ENCODE results near the gene RIPK4.
A peak's percentile ranks its signal among the peaks of the same experiment; 100 is the strongest.

Gene RIPK4

GRCh38 chr21:41767606-41768436, 969 bp upstream of the RIPK4 start:
- no peak for DNase-seq

GRCh38 chr21:41765973-41766882, 624 bp downstream of the RIPK4 start:
- no peak for DNase-seq

GRCh38 chr21:41765420-41765821, 1.4 kb downstream of the RIPK4 start:
- no peak for DNase-seq

GRCh38 chr21:41764558-41765419, 2.1 kb downstream of the RIPK4 start:
- DNase-seq = no peak

- DNase-seq = no peak
Measured at GRCh38 chr21:41763996-41764395, 2.9 kb downstream of the RIPK4 start.

- DNase-seq = no peak
Measured at GRCh38 chr21:41763398-41763931, 3.4 kb downstream of the RIPK4 start.

- DNase-seq = no peak
Measured at GRCh38 chr21:41762753-41763152, 4.1 kb downstream of the RIPK4 start.

GRCh38 chr21:41761934-41762635, 4.8 kb downstream of the RIPK4 start:
- no peak for DNase-seq

- no peak for DNase-seq
Measured at GRCh38 chr21:41761211-41761933, 5.5 kb downstream of the RIPK4 start.

GRCh38 chr21:41760411-41760810, 6.4 kb downstream of the RIPK4 start:
- DNase-seq = no peak

GRCh38 chr21:41759926-41760325, 6.9 kb downstream of the RIPK4 start:
- no peak for DNase-seq

GRCh38 chr21:41759214-41759840, 7.5 kb downstream of the RIPK4 start:
- DNase-seq = no peak

- no peak for DNase-seq
Measured at GRCh38 chr21:41758550-41758949, 8.3 kb downstream of the RIPK4 start.

GRCh38 chr21:41755934-41756773, 10.7 kb downstream of the RIPK4 start:
- no peak for DNase-seq

- no peak for DNase-seq
Measured at GRCh38 chr21:41755258-41755933, 11.5 kb downstream of the RIPK4 start.

GRCh38 chr21:41754479-41754891, 12.4 kb downstream of the RIPK4 start:
- DNase-seq = no peak

GRCh38 chr21:41753006-41753898, 13.6 kb downstream of the RIPK4 start:
- peak; percentile 64 for DNase-seq

GRCh38 chr21:41752231-41752681, 14.6 kb downstream of the RIPK4 start:
- DNase-seq = peak; percentile 14
